ENCODE data around the gene GAST. TPM values are rescaled to one million over a fixed set of nuclear protein-coding genes. Genes with fewer than 3 reads are reported as not detected.

GAST gene
- total and polyA plus RNA-seq, 9 of the 15 experiments (the other 6 are each of a cell fraction or from before 2014, with no cell fraction given): not detected

- peak within 1 kb of the TSS; percentile 91 to 100 for H3K9ac ChIP-seq (ENCODE audit: insufficient read depth in 1 of 2, low read depth in 2 of 2, low read length in 2 of 2)
- H3K27me3 ChIP-seq (ENCODE audit: control insufficient read depth in 2 of 2, insufficient read depth in 2 of 2, low read length in 2 of 2): no peaks in the 10 kb centered on the region
- H3K27ac ChIP-seq (ENCODE audit: extremely low read depth, low read depth, low read length): peak within 1 kb of the TSS; percentile 92
- peak within 1 kb of the TSS; percentile 92 for H2AFZ ChIP-seq (ENCODE audit: low read depth, low read length)
- peak; percentile 96 to 100 (median 98) for DNase-seq (ENCODE audit: extremely low read depth in 1 of 4, low spot score in 3 of 4)
- in situ Hi-C loops (cut with MboI) (no loop called here), intact Hi-C loops (cut with micrococcal nuclease) (loop anchor here (1.0 kb wide), 1 partner anchor 10 kb away; no protein-coding TSS in a partner anchor)
- peak; percentile 94 for FAIRE-seq
- peaks cover 11 to 18% of the 10 kb centered on the region in 2 experiments; a peak in 4 of 5 replicates for H3K4me1 ChIP-seq (replicated peaks in 1 of 2; ENCODE audit: control insufficient read depth in 2 of 2, insufficient read depth in 2 of 2, low read length in 2 of 2)
- H4K20me1 ChIP-seq (replicated peaks; ENCODE audit: control insufficient read depth, insufficient read depth, low read length): peaks cover 15% of the 10 kb centered on the region
- H3K4me2 ChIP-seq (ENCODE audit: insufficient read depth, low read length): peak within 1 kb of the TSS; percentile 99
- CTCF ChIA-PET (ENCODE audit: low intra/inter-chr PET ratio): interaction anchor here (1.1 to 1.3 kb wide), 2 partner anchors 10 to 197 kb away, joined by 4 read pairs; no protein-coding TSS in a partner anchor
- H3K9me1 ChIP-seq (ENCODE audit: control insufficient read depth, insufficient read depth, low read length): no peaks in the 10 kb centered on the region
- H3K4me3 ChIP-seq: peak within 1 kb of the TSS; percentile 58
- 0% methylated on average over 65 of the region's 81 CpGs for WGBS (ENCODE audit: insufficient coverage, low coverage, missing lambda C conversion rate)
- H3K79me2 ChIP-seq (ENCODE audit: control insufficient read depth, insufficient read depth, low read length): peaks cover 34% of the 10 kb centered on the region
- H3K36me3 ChIP-seq (ENCODE audit: control insufficient read depth, insufficient read depth, low read length): peaks cover 44% of the 10 kb centered on the region
- TSS peak; percentile 49 for BruUV-seq (replicated peaks)
- no peaks in the 10 kb centered on the region for H3K9me3 ChIP-seq (replicated peaks; ENCODE audit: control insufficient read depth, insufficient read depth, low read depth, low read length)
- POLR2A ChIA-PET: interaction anchor here (0.5 to 7.4 kb wide), 70 partner anchors 8 to 1628 kb away, joined by 3 to 406 read pairs (median 4); partner anchors contain the start of genes FKBP10, JUP, KRT15 and KRT19
- ATAC-seq: peak; percentile 83
- no peak for TF ChIP-seq ZNF282 (CRISPR knock-in tag; IDR thresholded peaks at IDR 0.05)
- TF ChIP-seq STAT5A (IDR thresholded peaks at IDR 0.05; ENCODE audit: borderline replicate concordance, low read length): no peak
- TF ChIP-seq NCOA6 (IDR thresholded peaks at IDR 0.05): peak; percentile 87
- no peak for TF ChIP-seq PHB2 (IDR thresholded peaks at IDR 0.05; ENCODE audit: low read depth)
- TF ChIP-seq ZNF639 (CRISPR knock-in tag; conservative IDR thresholded peaks at IDR 0.05 in 1 of 2, IDR thresholded peaks at IDR 0.05 in 1 of 2): peak in 1 of 2 experiments; percentile 64; a peak in 1 of 4 replicates
- no peak for TF ChIP-seq FOXM1 (IDR thresholded peaks at IDR 0.05; ENCODE audit: low read depth)
- no peak; the same call in 1 of the 2 replicates for TF ChIP-seq FOXM1 (CRISPR knock-in tag; IDR thresholded peaks at IDR 0.05; ENCODE audit: low read depth)
- TF ChIP-seq SMAD3 (CRISPR knock-in tag; conservative IDR thresholded peaks at IDR 0.05): peak; percentile 90
- peak; percentile 86; the same call in 1 of the 2 replicates for TF ChIP-seq JUN (IDR thresholded peaks at IDR 0.05; ENCODE audit: borderline replicate concordance, low read depth, low read length)
- peak; percentile 91; the same call in 1 of the 2 replicates for TF ChIP-seq JUN (CRISPR knock-in tag; IDR thresholded peaks at IDR 0.05; ENCODE audit: borderline replicate concordance)
- TF ChIP-seq ZNF239 (CRISPR knock-in tag; IDR thresholded peaks at IDR 0.05): no peak
- peak; percentile 34; the same call in 1 of the 2 replicates for TF ChIP-seq HEY1 (CRISPR knock-in tag; IDR thresholded peaks at IDR 0.05; ENCODE audit: borderline replicate concordance)
- TF ChIP-seq HMGN3 (IDR thresholded peaks at IDR 0.05; ENCODE audit: borderline replicate concordance, extremely low read depth, insufficient read length, low read depth, low read length): peak; percentile 98
- no peak for TF ChIP-seq RHOXF2B (CRISPR knock-in tag; conservative IDR thresholded peaks at IDR 0.05)
- peak; percentile 14; the same call in 1 of the 2 replicates for TF ChIP-seq SIN3B (IDR thresholded peaks at IDR 0.05; ENCODE audit: low read depth)
- TF ChIP-seq SAP30 (IDR thresholded peaks at IDR 0.05; ENCODE audit: borderline replicate concordance, insufficient read depth, low read depth, low read length, poor library complexity, severe bottlenecking): no peak
- TF ChIP-seq MITF (IDR thresholded peaks at IDR 0.05): no peak
- TF ChIP-seq POLR2H (tag; IDR thresholded peaks at IDR 0.05; ENCODE audit: low read depth): peak; percentile 98
- peak; percentile 78; the same call in 1 of the 2 replicates for TF ChIP-seq CHCHD3 (CRISPR knock-in tag; IDR thresholded peaks at IDR 0.05)
These were observed 23.3 kb upstream of the GAST start, which contains the start of gene EIF1 for GRCh38 chr17:41688641-41689496. Gene EIF1, plus strand, starts transcription at chr17:41688885. Its CDS starts 154 bp downstream, at chr17:41689039.
